Transverse colon (tissue), 4 donors: Measurements from ENCODE around the gene FBXL19. TPM values are rescaled to one million over a fixed set of nuclear protein-coding genes. Genes with fewer than 3 reads are reported as not detected.

Experiments
- DNase-seq: peaks from one replicate; pipeline ENCODE4 v3.0.0-alpha.2; 2019
- H3K27ac ChIP-seq, 4 donors: fragments of 200-600 bp; sonication (generic); 2 replicates each; pipeline ENCODE4 v1.5.1; 2016 to 2018; ENCODE audit warnings: inconsistent platforms in 4 of 4
- H3K27me3 ChIP-seq: fragments of 200-600 bp; sonication (generic); 2 replicates; pipeline ENCODE4 v1.5.1; 2017; ENCODE audit warnings: inconsistent platforms
- H3K36me3 ChIP-seq, 4 donors: fragments of 200-600 bp; sonication (generic); 2 replicates each; pipeline ENCODE4 v1.5.1; 2017 to 2019; ENCODE audit warnings: inconsistent platforms in 4 of 4
- H3K4me1 ChIP-seq, 4 donors: fragments of 200-600 bp; sonication (generic); 2 replicates each; pipeline ENCODE4 v1.5.1; 2017 to 2020; ENCODE audit warnings: inconsistent platforms in 4 of 4
- H3K4me3 ChIP-seq, 4 donors: fragments of 200-600 bp; sonication (generic); 1 replicate in 1 of 4; 2 replicates in 3 of 4; pipeline versions ENCODE4 v1.5.1 to v1.6.1; 2017 to 2019; ENCODE audit warnings: inconsistent platforms in 4 of 4
- H3K9me3 ChIP-seq, 2 donors: fragments of 200-600 bp; sonication (generic); 2 replicates each; pipeline ENCODE4 v1.5.1; 2017 to 2019; ENCODE audit warnings: inconsistent platforms in 2 of 2
- EP300 ChIP-seq: sonication (generic); formaldehyde crosslinking; IDR thresholded peaks from one replicate; pipeline ENCODE4 v1.6.1; 2017; ENCODE audit warnings: antibody characterized with exemption, low read depth
- POLR2A ChIP-seq: fragments of 450-650 bp; IDR thresholded peaks from one replicate; pipeline ENCODE4 v1.6.1; 2016; ENCODE audit warnings: antibody characterized with exemption, mild to moderate bottlenecking, moderate library complexity
- POLR2AphosphoS5 ChIP-seq, 3 donors: sonication (generic); formaldehyde crosslinking; IDR thresholded peaks; one replicate each; pipeline ENCODE4 v1.6.1; 2016; ENCODE audit warnings: antibody characterized with exemption in 3 of 3
- WGBS, 2 donors: methylation state at CpG; one replicate each; pipeline ENCODE4 v1.1.5; 2018; ENCODE audit warnings: low coverage in 1 of 2; 5-methylcytosine and 5-hydroxymethylcytosine counted together
- in situ Hi-C, 4 donors: fragments of 200-750 bp; cut with MboI; loops; one replicate each; pipeline versions ENCODE4 v1.15.0 to v1.15.1; 2017; ENCODE audit warnings: low sequenced_read_pairs in 3 of 4, low pct_ligation_motif_present in 1 of 4, low pct_unique_long_range_greater_than_20kb in 1 of 4
- intact Hi-C: fragments of 100-400 bp; cut with DNase I; formaldehyde crosslinking; loops from one replicate; pipeline ENCODE4 v1.15.1; 2023; ENCODE audit warnings: low total_unique reads
- total RNA-seq, 4 donors: library from RNA; depleted of rRNA; stranded (reverse); fragments of >200 nt; gene quantifications; one replicate each; pipeline ENCODE4 v1.1.0, GENCODE V29; 2016
- TF ChIP-seq, protein P1 (sequence below), 5 experiments: fragments of 200-600 bp in 3 of 5; fragments of 450-650 bp in 2 of 5; sonication (generic) in 3 of 5; IDR thresholded peaks; 1 replicate in 2 of 5; 2 replicates in 3 of 5; pipeline ENCODE4 v1.5.1; 2016 to 2017; ENCODE audit warnings: antibody characterized with exemption in 5 of 5, inconsistent platforms in 3 of 5, mild to moderate bottlenecking in 2 of 5, moderate library complexity in 1 of 5

FBXL19 gene
- total RNA-seq, 4 donors from 2014 or later, result 19.3 to 45.3 (median 20.3) TPM

DNA sequence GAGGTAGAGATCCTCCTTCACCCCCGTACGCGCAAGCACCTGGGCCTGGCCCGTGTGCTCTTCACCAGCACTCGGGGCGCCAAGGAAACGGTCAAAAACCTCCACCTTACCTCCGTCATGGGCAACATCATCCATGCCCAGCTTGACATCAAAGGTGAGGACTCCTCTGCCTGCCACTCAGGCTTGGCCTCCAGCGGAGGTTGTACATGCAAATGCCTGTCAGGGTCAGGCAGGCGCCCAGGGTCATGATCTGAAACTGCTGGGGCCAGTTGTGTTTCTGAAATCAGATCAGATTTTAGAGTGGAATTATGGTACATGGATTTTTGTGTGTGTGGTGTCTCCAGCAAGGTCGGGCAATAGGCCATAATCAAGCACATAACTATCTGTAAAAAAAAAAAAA lies 38.0 kb downstream of the FBXL19 start:
- H3K4me3 ChIP-seq, result no peak overlapping the region
- in situ Hi-C loops (loop anchor here in 1 of 4 donors (25.0 kb wide), 1 partner anchor 751 kb away; a partner anchor contains a TSS), intact Hi-C loops (no loop called here)
- WGBS, 2 donors, result 90 to 93% methylated on average over 1 to 11 of the region's 11 CpGs
- H3K9me3 ChIP-seq, result no peaks in the 10 kb centered on the region
- TF ChIP-seq, protein P1, sequence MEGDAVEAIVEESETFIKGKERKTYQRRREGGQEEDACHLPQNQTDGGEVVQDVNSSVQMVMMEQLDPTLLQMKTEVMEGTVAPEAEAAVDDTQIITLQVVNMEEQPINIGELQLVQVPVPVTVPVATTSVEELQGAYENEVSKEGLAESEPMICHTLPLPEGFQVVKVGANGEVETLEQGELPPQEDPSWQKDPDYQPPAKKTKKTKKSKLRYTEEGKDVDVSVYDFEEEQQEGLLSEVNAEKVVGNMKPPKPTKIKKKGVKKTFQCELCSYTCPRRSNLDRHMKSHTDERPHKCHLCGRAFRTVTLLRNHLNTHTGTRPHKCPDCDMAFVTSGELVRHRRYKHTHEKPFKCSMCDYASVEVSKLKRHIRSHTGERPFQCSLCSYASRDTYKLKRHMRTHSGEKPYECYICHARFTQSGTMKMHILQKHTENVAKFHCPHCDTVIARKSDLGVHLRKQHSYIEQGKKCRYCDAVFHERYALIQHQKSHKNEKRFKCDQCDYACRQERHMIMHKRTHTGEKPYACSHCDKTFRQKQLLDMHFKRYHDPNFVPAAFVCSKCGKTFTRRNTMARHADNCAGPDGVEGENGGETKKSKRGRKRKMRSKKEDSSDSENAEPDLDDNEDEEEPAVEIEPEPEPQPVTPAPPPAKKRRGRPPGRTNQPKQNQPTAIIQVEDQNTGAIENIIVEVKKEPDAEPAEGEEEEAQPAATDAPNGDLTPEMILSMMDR (IDR thresholded peaks at IDR 0.05), result no peak
- no peak for TF ChIP-seq POLR2A
- no peak for TF ChIP-seq EP300
- TF ChIP-seq POLR2AphosphoS5 (IDR thresholded peaks at IDR 0.05), result no peak
- peaks cover 0 to 62% (median 30%) of the 10 kb centered on the region in 4 donors for H3K36me3 ChIP-seq
- no peaks in the 10 kb centered on the region for H3K27me3 ChIP-seq
- H3K4me1 ChIP-seq, result peaks cover 9 to 19% (median 14%) of the 10 kb centered on the region in 4 donors
- no peak for DNase-seq
- H3K27ac ChIP-seq, result no peak overlapping the region

DNA sequence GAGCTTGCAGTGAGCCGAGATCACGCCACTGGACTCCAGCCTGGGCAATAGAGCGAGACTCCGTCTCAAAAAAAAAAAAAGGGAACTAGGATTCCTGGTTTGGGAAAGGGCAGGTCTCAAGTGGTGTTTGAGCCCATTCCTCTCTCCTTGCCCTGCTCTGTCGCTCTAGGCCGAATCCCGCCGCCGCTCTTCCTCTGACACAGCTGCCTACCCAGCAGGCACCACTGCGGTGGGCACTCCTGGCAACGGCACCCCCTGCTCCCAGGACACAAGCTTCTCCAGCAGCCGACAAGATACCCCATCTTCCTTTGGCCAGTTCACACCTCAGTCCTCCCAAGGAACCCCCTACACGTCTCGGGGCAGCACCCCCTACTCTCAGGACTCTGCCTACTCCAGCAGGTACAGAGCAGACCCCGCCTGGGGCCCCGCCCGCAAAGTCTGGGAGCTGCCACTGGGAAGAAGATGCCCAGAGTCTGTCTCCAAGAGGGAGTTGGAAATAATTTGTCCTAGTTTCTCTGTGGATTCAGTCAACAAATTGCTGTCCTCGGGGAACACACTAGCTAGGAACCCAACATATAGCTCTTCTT lies 40.6 kb downstream of the FBXL19 start:
- H3K4me1 ChIP-seq, result peaks cover 0 to 7% (median 3%) of the 10 kb centered on the region in 4 donors
- no peak overlapping the region for H3K4me3 ChIP-seq
- H3K27ac ChIP-seq, result no peak overlapping the region
- H3K36me3 ChIP-seq, result peaks cover 0 to 76% (median 34%) of the 10 kb centered on the region in 4 donors
- intact Hi-C loops, result no loop called here
- no peak for DNase-seq
- H3K9me3 ChIP-seq, result no peaks in the 10 kb centered on the region
- 95 to 97% methylated on average over 12 to 18 of the region's 18 CpGs for WGBS, 2 donors
- TF ChIP-seq EP300, result no peak
- TF ChIP-seq, protein P1 (IDR thresholded peaks at IDR 0.05), result no peak
- TF ChIP-seq POLR2A, result no peak
- no peak for TF ChIP-seq POLR2AphosphoS5 (IDR thresholded peaks at IDR 0.05)
- no peaks in the 10 kb centered on the region for H3K27me3 ChIP-seq
- in situ Hi-C loops, result loop anchor here in 1 of 4 donors (25.0 kb wide), 1 partner anchor 748 kb away; a partner anchor contains a TSS

DNA sequence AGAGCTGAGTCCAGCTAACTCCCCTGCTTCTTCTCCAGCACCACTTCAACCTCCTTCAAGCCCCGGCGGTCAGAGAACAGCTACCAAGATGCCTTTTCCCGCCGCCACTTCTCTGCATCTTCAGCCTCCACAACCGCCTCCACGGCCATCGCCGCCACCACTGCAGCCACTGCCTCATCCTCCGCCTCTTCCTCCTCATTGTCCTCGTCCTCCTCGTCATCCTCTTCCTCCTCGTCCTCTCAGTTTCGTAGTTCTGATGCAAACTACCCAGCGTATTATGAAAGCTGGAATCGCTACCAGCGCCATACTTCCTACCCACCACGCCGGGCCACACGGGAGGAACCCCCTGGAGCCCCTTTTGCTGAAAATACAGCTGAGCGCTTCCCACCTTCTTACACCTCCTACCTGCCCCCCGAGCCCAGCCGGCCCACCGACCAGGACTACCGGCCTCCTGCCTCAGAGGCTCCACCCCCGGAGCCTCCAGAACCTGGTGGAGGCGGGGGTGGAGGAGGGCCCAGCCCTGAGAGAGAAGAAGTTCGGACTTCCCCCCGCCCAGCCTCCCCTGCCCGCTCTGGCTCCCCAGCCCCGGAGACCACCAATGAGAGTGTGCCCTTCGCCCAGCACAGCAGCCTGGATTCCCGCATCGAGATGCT lies 41.3 kb downstream of the FBXL19 start:
- Histone ChIP-seq H3K4me3 (no peak overlapping the region), H3K36me3 (peaks cover 0 to 81% (median 37%) of the 10 kb centered on the region in 4 donors), H3K4me1 (no peaks in the 10 kb centered on the region), H3K27ac (no peak overlapping the region), H3K9me3 (no peaks in the 10 kb centered on the region), H3K27me3 (no peaks in the 10 kb centered on the region)
- no peak for DNase-seq
- TF ChIP-seq, protein P1 (IDR thresholded peaks at IDR 0.05), result no peak
- TF ChIP-seq POLR2A, result no peak
- no peak for TF ChIP-seq POLR2AphosphoS5 (IDR thresholded peaks at IDR 0.05)
- TF ChIP-seq EP300, result no peak
- WGBS, 2 donors, result 91 to 92% methylated on average over 16 to 33 of the region's 33 CpGs
- intact Hi-C loops (no loop called here), in situ Hi-C loops (loop anchor here in 1 of 4 donors (25.0 kb wide), 1 partner anchor 748 kb away; a partner anchor contains a TSS)

DNA sequence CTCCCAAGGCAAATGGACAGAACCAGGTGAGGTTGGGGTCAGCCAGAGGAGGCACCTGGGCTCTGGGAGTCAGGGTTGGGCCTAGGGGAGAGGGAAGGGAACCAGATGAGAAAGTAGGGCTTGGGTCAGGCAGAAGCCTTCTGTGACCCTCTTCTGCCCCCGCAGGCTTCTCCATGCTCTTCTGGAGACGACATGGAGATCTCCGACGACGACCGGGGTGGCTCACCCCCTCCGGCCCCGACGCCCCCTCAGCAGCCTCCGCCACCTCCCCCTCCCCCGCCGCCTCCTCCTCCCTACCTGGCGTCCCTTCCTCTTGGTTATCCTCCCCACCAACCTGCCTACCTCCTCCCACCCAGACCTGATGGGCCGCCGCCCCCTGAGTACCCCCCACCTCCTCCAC lies 42.1 kb downstream of the FBXL19 start:
- no peaks in the 10 kb centered on the region for H3K27me3 ChIP-seq
- intact Hi-C loops (no loop called here), in situ Hi-C loops (loop anchor here in 1 of 4 donors (25.0 kb wide), 1 partner anchor 747 kb away; a partner anchor contains a TSS)
- no peak for DNase-seq
- no peaks in the 10 kb centered on the region for H3K9me3 ChIP-seq
- no peak overlapping the region for H3K27ac ChIP-seq
- peaks cover 0 to 80% (median 38%) of the 10 kb centered on the region in 4 donors for H3K36me3 ChIP-seq
- no peak for TF ChIP-seq EP300
- TF ChIP-seq, protein P1 (IDR thresholded peaks at IDR 0.05), result no peak
- TF ChIP-seq POLR2A, result no peak
- TF ChIP-seq POLR2AphosphoS5 (IDR thresholded peaks at IDR 0.05), result no peak
- no peak overlapping the region for H3K4me3 ChIP-seq
- H3K4me1 ChIP-seq, result no peaks in the 10 kb centered on the region
- WGBS, 2 donors, result 92% methylated on average over 15 of the region's 15 CpGs; no CpG with 5 or more reads in 1 of the 2 donors
